ENCODE data around the gene LYPD1.

The LYPD1 gene

DNA sequence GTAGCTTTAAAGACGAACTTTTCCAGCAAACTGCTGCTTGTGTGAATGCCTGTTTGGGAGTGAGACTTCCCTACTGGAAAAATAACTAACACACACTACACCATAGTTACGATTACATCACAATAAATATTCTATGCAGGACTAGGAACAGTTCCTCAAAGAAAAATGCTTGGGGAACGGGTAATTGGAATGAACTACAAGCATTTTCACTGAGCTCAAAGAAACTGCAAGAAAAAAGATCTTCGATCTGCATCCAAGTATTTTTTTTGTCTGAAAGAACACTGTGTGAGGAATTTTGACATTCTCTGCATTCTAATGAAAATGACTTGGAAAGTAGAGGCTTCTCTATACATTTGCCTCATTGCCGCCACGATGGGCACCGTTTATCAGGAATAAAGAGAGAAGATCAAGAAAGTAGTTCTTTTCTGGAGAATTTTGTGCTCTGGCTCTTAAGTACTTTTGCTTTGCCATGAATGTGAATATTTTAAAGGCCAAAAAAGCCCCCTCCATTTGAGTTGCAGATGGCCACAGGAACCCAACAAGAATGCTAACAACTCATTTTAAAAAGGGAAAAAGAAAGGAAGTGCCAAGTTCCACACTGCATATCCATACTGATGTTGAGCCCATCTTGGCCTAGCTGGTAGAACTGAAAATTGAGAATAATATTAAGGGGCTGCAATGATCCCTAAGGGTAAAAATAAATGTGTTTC lies 13.6 kb downstream of the LYPD1 start:
- H3K36me3 ChIP-seq (replicated peaks), result no peaks in the 10 kb centered on the region
- H3K27me3 ChIP-seq (ENCODE audit: low read depth), result no peaks in the 10 kb centered on the region
- no peaks in the 10 kb centered on the region for H3K4me1 ChIP-seq
- DNase-seq (ENCODE audit: low spot score in 2 of 2), result no peak
- in situ Hi-C loops (cut with MboI; ENCODE audit: low sequenced_read_pairs), result no loop called here
- H3K4me3 ChIP-seq, result no peak overlapping the region
- no peaks in the 10 kb centered on the region for H3K9me3 ChIP-seq

DNA sequence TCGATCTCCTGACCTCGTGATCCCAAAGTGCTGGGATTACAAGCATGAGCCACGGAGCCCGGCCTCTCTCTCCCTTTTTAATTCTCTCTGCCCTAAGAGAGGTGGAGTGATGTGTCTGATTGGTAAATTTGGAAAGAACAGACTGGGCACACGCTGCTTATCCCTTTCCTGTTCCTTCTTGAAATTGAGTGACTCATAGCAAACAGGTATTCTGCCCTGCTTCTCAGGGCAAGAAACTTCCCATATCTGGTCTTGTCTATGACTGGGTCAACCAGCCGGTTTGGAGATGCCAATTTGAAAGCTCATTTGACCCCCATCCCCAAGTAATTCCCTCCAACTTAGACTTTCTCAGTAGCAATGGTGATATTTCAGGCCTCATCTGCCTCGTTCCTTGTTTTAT lies 15.0 kb downstream of the LYPD1 start:
- H3K27me3 ChIP-seq (ENCODE audit: low read depth), result no peaks in the 10 kb centered on the region
- DNase-seq (ENCODE audit: low spot score in 2 of 2), result no peak
- no peaks in the 10 kb centered on the region for H3K4me1 ChIP-seq
- H3K4me3 ChIP-seq, result no peak overlapping the region
- in situ Hi-C loops (cut with MboI; ENCODE audit: low sequenced_read_pairs), result no loop called here
- no peaks in the 10 kb centered on the region for H3K36me3 ChIP-seq (replicated peaks)
- no peaks in the 10 kb centered on the region for H3K9me3 ChIP-seq

DNA sequence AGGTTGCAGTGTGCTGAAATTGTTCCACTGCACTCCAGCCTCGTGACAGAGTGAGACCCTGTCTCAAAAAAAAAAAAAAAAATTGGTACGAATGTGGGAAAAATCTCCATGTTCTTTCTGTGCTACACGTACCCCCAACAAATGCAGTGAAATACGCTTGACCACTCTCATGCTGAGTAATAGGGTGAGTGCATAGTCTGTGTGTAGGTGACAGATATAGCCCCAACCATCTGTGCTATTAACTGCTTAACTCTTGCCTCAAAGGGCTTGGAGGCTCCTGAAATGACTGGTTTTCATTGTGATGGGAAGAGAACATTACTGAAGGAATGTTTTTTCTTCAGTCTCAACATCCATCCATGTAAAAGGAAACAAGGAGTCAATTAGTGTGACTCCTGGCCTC lies 15.7 kb downstream of the LYPD1 start:
- in situ Hi-C loops (cut with MboI; ENCODE audit: low sequenced_read_pairs), result no loop called here
- Histone ChIP-seq H3K9me3 (no peaks in the 10 kb centered on the region), H3K27me3 (ENCODE audit: low read depth) (no peaks in the 10 kb centered on the region), H3K4me3 (no peak overlapping the region), H3K36me3 (replicated peaks) (no peaks in the 10 kb centered on the region), H3K4me1 (no peaks in the 10 kb centered on the region)
- no peak for DNase-seq (ENCODE audit: low spot score in 2 of 2)

DNA sequence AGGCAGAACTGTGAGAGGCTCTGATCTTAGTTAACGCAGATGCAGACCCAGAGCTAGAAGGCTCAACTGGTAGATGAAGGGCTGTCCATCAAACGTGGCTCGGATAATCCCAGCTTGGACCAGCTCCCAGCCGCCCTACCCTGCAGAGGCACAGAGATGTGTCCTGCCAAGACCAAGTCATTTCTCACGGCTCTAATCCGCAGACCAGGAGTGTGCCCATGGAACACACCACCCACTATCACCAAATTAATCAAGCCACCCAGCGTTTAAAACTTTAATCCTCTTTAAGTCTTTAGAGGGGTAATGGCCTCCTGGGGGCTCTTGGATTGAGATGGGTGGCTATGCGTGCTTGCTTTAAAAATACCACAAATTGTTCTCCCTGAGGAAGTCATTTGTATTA lies 17.5 kb downstream of the LYPD1 start:
- no peaks in the 10 kb centered on the region for H3K9me3 ChIP-seq
- in situ Hi-C loops (cut with MboI; ENCODE audit: low sequenced_read_pairs), result no loop called here
- H3K4me3 ChIP-seq, result no peak overlapping the region
- H3K4me1 ChIP-seq, result no peaks in the 10 kb centered on the region
- no peaks in the 10 kb centered on the region for H3K36me3 ChIP-seq (replicated peaks)
- no peaks in the 10 kb centered on the region for H3K27me3 ChIP-seq (ENCODE audit: low read depth)
- no peak for DNase-seq (ENCODE audit: low spot score in 2 of 2)

DNA sequence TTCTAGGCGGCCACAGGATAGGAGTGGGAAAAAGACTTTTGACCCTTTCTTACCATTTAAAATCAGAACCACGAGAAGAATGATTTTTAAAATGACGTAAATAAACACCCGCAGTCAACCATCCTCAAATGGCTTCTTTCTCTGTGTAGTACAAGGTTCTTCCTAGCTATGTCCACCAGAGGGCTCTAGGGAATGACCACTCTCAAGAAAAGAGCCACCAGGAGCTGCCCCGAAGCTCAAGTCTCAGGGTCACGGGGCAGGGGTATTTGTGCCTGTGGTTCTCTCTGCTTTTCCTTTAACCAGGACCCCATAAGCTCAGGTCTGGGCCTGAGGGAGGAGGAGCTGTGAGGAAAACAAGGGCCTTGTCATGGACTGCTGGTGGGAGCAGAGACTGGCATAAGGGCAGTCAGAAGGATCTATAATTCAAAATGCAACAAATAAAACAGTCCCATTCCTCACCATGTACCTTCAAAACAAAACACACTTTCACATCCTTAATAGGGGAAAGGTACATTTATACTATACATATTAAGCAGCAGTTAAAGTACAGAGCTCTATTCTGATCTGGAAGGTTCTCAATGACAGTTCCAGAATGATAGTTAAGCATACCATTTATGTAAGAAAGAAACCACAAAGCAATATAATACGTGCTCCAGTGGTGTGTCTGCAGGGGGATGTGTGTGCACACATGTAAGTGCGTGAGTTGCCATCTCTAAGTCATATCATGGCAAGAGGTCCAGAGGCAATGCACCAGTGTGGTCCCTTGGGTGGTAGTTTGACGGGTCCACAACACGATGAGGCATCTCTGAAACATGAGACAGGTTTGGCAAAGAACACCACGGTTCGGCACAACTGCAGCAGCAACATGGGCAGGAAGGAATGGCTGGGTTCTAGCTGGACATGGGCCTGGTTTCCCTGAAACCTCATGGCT lies 18.6 kb downstream of the LYPD1 start:
- in situ Hi-C loops (cut with MboI; ENCODE audit: low sequenced_read_pairs), result no loop called here
- no peaks in the 10 kb centered on the region; the same call in 1 of the 2 replicates for H3K27me3 ChIP-seq (ENCODE audit: low read depth)
- H3K9me3 ChIP-seq, result no peaks in the 10 kb centered on the region
- no peaks in the 10 kb centered on the region for H3K4me1 ChIP-seq
- no peak overlapping the region for H3K4me3 ChIP-seq
- H3K36me3 ChIP-seq (replicated peaks), result no peaks in the 10 kb centered on the region
- DNase-seq (ENCODE audit: low spot score in 2 of 2), result no peak

DNA sequence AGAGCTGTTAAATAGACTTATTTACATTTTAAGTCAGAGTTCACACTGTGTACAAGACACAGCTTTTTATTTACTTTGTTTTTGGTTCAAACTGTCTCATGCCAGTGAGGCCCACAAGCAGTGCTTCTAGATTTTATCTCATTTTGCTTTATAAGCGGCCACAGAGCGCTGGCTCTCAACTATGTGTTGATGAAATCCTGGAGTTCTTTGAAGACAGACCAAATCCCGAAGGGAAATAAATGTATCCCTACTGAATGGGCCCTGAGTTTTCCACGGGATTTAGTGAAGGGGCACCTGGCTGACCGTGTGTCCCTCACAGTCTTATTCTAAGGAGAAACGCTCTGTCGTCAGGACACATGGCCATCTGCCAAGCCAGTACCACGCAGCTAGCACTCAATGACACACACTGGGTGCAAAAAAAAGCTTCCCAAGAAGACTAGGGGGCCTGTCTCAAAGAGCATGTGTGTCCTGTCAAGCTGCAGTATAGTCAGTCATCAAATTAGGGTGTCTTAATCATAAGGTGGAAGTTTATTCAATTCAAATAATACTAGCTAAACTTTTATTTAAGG lies 23.4 kb downstream of the LYPD1 start:
- no peaks in the 10 kb centered on the region for H3K36me3 ChIP-seq (replicated peaks)
- in situ Hi-C loops (cut with MboI; ENCODE audit: low sequenced_read_pairs), result no loop called here
- H3K4me3 ChIP-seq, result no peak overlapping the region
- H3K4me1 ChIP-seq, result no peaks in the 10 kb centered on the region
- H3K27me3 ChIP-seq (ENCODE audit: low read depth), result no peaks in the 10 kb centered on the region; the same call in 1 of the 2 replicates
- H3K9me3 ChIP-seq, result no peaks in the 10 kb centered on the region
- DNase-seq (ENCODE audit: low spot score in 2 of 2), result no peak

DNA sequence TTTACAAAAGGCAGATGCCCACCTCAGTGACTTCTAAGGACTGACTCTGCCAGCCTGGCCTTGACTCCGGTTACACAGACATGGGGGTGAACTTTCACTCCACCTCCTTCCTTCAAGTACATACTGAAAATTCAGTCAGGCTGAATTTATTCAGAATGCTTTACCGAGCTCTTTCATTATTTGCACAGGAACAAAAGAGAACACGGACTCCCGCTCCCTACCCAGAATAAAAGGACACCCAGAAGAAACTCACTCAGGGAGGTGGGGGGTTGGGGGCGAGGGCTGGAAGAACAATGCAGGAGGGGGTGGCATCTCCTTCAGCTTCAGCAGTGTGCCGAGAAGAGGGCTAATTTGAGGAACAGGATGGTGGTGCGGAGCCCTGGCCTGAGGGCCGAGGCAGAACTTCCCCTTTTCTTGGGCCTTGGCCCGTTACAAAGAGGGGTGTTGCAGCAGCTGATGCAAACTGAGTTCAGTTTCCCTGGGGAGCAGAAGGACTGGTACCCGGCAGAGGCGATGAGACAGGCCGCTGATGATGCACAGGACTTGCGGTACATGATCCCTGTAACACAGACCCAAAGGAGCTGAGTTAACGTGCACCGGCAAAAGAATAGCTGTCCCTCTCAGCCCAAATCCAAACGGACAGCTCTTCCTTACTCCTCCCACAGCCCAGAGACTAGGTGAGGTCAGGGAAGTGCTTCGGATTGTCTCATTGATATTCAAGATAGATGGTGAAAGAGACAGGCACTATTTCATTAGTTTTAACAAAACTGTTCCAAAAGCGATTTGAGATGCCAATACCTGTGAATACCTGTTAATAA lies 24.1 kb downstream of the LYPD1 start:
- Histone ChIP-seq H3K4me3 (no peak overlapping the region), H3K9me3 (no peaks in the 10 kb centered on the region), H3K4me1 (no peaks in the 10 kb centered on the region), H3K36me3 (replicated peaks) (no peaks in the 10 kb centered on the region), H3K27me3 (ENCODE audit: low read depth) (no peaks in the 10 kb centered on the region; the same call in 1 of the 2 replicates)
- in situ Hi-C loops (cut with MboI; ENCODE audit: low sequenced_read_pairs), result no loop called here
- DNase-seq (ENCODE audit: low spot score in 2 of 2), result no peak

DNA sequence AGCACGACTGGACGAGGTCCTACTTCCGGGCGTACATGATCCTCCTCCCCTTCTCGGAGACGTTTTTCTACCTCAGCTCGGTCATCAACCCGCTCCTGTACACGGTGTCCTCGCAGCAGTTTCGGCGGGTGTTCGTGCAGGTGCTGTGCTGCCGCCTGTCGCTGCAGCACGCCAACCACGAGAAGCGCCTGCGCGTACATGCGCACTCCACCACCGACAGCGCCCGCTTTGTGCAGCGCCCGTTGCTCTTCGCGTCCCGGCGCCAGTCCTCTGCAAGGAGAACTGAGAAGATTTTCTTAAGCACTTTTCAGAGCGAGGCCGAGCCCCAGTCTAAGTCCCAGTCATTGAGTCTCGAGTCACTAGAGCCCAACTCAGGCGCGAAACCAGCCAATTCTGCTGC lies 24.8 kb downstream of the LYPD1 start:
- Histone ChIP-seq H3K36me3 (replicated peaks) (no peaks in the 10 kb centered on the region), H3K27me3 (ENCODE audit: low read depth) (no peaks in the 10 kb centered on the region; the same call in 1 of the 2 replicates), H3K4me3 (no peak overlapping the region), H3K4me1 (no peaks in the 10 kb centered on the region), H3K9me3 (no peaks in the 10 kb centered on the region)
- no peak for DNase-seq (ENCODE audit: low spot score in 2 of 2)
- in situ Hi-C loops (cut with MboI; ENCODE audit: low sequenced_read_pairs), result no loop called here

DNA sequence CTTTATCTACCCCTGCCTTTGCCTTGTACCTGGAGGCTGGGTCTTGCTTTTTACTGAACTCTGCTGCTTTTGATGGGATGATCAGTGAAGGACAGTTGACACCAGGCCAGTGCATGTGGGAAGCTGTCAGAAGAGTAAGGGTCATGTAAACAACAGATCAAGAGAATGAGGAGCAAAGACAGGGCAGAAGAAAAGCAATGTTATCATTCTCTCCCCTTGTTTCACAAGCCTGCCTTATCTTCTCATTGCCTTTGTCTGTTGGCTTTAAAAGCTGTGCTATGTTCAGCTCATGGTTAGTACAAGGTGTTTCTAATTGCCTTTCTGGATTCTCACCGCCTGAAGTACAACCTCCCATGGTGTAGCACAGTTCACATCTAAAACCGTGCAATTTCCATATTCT lies 27.6 kb downstream of the LYPD1 start:
- H3K27me3 ChIP-seq (ENCODE audit: low read depth), result no peaks in the 10 kb centered on the region; the same call in 1 of the 2 replicates
- no peaks in the 10 kb centered on the region for H3K9me3 ChIP-seq
- in situ Hi-C loops (cut with MboI; ENCODE audit: low sequenced_read_pairs), result no loop called here
- no peaks in the 10 kb centered on the region for H3K4me1 ChIP-seq
- DNase-seq (ENCODE audit: low spot score in 2 of 2), result no peak
- no peaks in the 10 kb centered on the region for H3K36me3 ChIP-seq (replicated peaks)
- H3K4me3 ChIP-seq, result no peak overlapping the region

DNA sequence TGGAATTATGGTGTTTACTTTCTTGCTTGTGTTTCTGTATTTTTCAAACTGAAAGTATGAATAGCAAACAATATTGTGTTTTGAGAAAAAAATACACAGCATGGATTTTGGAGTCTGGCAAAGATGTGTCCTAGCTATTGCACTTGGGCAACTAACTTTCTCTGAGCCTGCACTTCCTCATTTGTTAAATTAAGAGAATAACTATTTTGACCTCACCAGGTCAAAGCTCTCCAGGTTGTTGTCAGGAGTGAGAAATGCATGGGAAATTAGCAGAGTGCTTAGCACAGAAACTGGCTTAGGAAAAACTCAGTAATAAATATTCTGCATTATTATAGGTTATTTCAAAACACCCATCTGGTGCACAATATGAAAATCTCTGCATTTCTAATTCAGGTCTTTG lies 28.2 kb downstream of the LYPD1 start:
- in situ Hi-C loops (cut with MboI; ENCODE audit: low sequenced_read_pairs), result no loop called here
- Histone ChIP-seq H3K4me1 (no peaks in the 10 kb centered on the region), H3K36me3 (replicated peaks) (no peaks in the 10 kb centered on the region), H3K27me3 (ENCODE audit: low read depth) (no peaks in the 10 kb centered on the region; the same call in 1 of the 2 replicates), H3K9me3 (no peaks in the 10 kb centered on the region), H3K4me3 (no peak overlapping the region)
- DNase-seq (ENCODE audit: low spot score in 2 of 2), result no peak

DNA sequence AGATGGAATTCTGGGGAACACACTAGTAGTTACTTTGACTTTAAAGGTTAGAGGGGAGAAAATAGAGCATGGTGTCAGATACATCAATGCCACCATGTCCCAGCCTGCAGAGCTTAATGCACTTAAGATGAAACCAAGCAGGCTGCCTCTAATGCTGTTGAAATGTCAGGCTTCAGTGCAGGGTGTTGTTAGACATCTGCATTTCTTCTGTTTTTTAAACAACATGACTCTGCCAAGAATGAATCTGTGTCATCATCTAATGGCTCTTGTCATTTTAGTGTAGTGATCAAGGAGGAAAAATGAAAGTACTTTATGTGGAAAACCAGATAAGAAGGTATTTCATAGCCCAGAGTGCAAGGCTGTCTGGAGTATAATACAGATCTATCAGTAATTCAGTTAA lies 29.9 kb downstream of the LYPD1 start:
- Histone ChIP-seq H3K9me3 (no peaks in the 10 kb centered on the region), H3K4me1 (no peaks in the 10 kb centered on the region), H3K27me3 (ENCODE audit: low read depth) (no peaks in the 10 kb centered on the region), H3K36me3 (replicated peaks) (no peaks in the 10 kb centered on the region), H3K4me3 (no peak overlapping the region)
- no peak for DNase-seq (ENCODE audit: low spot score in 2 of 2)
- in situ Hi-C loops (cut with MboI; ENCODE audit: low sequenced_read_pairs), result no loop called here

DNA sequence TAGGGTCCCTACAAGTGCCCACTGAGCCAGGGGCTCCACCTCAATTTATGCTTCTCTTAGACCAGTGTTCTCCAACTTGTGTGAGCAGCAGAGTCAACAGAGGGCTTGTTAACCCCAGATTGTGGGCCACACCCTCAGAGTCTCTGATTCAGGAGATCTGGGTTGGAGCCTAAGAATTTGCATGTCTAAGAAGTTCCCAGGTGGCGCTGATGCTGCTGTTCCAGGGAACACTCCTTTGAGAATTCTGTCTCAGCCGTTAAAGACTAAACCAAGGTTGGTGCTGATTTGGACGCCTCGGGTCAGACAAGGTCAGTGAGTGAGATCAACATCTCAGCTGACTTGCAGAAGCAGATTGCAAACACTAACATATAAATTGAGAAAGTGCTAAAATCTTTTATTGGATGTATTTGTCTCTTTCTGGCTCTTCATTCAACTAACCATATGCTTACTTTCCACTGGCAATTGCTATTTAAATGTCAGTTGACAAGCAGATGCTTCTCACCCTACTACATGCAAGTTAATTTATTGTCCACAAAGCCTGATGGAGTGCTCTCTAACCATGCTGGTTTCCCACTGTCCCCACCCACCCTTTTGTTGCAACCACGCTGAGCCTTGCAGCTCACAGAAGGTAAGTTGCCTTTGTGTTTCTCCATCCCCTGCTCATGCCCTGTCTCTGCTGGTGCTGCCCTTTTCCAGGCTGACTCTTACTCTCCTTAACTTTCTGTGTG lies 31.5 kb downstream of the LYPD1 start:
- no peak for DNase-seq (ENCODE audit: low spot score in 2 of 2)
- Histone ChIP-seq H3K36me3 (replicated peaks) (no peaks in the 10 kb centered on the region), H3K9me3 (no peaks in the 10 kb centered on the region), H3K27me3 (ENCODE audit: low read depth) (no peaks in the 10 kb centered on the region), H3K4me1 (no peaks in the 10 kb centered on the region), H3K4me3 (no peak overlapping the region)
- in situ Hi-C loops (cut with MboI; ENCODE audit: low sequenced_read_pairs), result no loop called here

DNA sequence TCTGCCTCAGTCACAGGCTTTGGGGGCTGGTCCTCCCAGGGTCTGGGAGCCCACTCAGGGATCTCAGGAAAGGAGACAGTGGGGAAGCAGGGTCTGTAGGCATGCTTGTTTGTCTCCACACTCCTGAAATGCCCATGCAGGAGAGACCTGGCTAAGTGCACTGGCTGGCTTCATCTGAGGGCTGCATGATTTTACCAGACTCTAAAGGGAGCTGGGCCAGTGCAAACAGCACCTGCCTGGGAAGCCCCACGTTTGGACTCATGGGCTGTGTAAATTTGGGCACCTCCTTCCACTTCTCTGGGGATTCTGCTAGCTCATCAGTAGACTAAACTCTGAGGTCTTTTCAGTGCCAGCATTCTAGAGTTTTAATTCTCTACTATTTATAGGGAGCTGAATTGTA lies 33.7 kb downstream of the LYPD1 start:
- no peaks in the 10 kb centered on the region for H3K9me3 ChIP-seq
- DNase-seq (ENCODE audit: low spot score in 2 of 2), result no peak
- no peaks in the 10 kb centered on the region for H3K36me3 ChIP-seq (replicated peaks)
- in situ Hi-C loops (cut with MboI; ENCODE audit: low sequenced_read_pairs), result no loop called here
- H3K27me3 ChIP-seq (ENCODE audit: low read depth), result no peaks in the 10 kb centered on the region
- H3K4me1 ChIP-seq, result no peaks in the 10 kb centered on the region
- no peak overlapping the region for H3K4me3 ChIP-seq

Measured in HAP-1 (cell line).